Activated naive CD4-positive, alpha-beta T cell treated with anti-CD3 and anti-CD28 coated beads for 36 hours (primary cell): ENCODE data around the gene HOXA9. TPM values are rescaled to one million over a fixed set of nuclear protein-coding genes. Genes with fewer than 3 reads are reported as not detected.

Source experiments
- CTCF ChIA-PET: fragments of 350-600 bp; sonication (Branson Sonifier 250); formaldehyde crosslinking; loops from one replicate; lab custom pipeline; 2021; ENCODE audit warnings: antibody characterized with exemption; lab: Charles Lee
- DNase-seq: peaks from one replicate; pipeline ENCODE4 v3.0.0-alpha.2; 2020
- H3K27ac Mint-ChIP-seq: one replicate; pipeline ENCODE4 v1.8.0; 2021; ENCODE audit warnings: mild to moderate bottlenecking, mixed read lengths
- H3K27me3 Mint-ChIP-seq: one replicate; pipeline ENCODE4 v1.8.0; 2021; ENCODE audit warnings: low read depth, mixed read lengths
- H3K36me3 Mint-ChIP-seq: one replicate; pipeline ENCODE4 v1.8.0; 2021; ENCODE audit warnings: low read depth, mixed read lengths
- H3K4me1 Mint-ChIP-seq: one replicate; pipeline ENCODE4 v1.8.0; 2021; ENCODE audit warnings: low read depth, mixed read lengths
- H3K4me3 Mint-ChIP-seq: one replicate; pipeline ENCODE4 v1.8.0; 2021; ENCODE audit warnings: mild to moderate bottlenecking, moderate library complexity, mixed read lengths
- H3K9me3 Mint-ChIP-seq: one replicate; pipeline ENCODE4 v1.8.0; 2021; ENCODE audit warnings: mixed read lengths
- intact Hi-C: fragments of 100-400 bp; cut with micrococcal nuclease; formaldehyde crosslinking; loops from one replicate; pipeline ENCODE4 v1.15.1; 2023
- total RNA-seq, 2 experiments: library from RNA; stranded (reverse); gene quantifications; one replicate each; pipeline ENCODE4 v1.2.3, GENCODE V29; 2021

The HOXA9 gene
- total RNA-seq, 2 experiments from 2014 or later: not detected

DNA sequence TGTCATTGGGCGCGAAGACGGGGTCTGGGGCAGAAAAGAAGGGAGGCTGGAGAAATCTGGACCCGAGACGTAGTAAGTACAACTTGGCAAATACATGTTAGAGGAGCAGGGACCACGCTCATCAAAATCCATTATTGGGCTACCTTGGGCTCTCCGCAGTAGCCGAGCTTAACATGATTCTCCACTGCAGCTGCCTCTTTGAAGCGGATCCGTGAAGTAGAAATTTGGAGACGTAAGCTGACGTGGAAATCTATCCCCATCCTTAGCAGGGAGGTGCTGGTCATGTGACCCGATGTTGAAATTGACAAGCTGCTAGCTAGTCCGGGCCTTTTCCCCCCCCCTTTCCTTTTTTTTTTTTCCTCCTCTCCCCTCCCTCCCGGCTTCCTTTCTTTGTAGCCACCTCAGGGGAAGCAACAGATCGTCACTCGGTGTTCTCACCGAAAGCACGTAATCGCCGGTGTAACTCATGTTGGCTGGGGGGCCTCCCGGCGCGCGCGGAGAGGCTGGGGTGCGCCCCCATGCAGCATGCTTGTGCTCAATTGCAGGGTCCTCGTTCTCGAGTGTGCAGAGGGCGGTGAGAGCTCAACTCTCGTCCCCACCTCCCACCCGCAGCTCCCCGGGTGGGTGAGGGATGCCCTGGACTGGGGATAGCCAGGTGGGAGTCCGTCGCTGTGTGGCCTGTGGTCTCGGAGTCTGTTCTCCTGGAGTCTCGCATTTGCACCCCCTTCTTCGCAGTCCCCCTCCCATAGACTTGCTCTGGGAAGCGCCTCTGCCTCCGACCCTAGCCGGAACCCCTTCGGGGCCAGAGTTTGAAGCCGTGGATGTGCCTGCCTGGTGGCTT is 19.9 kb upstream of the HOXA9 start, which contains the start of gene HOXA11:
HOXA11 (minus strand) TSS at position 220 of the 841 bp plus-strand sequence; CDS start at position 132, 88 bp downstream.
- H3K27ac Mint-ChIP-seq: no peak within 1 kb of the TSS
- peaks cover 84% of the 10 kb centered on the region for H3K27me3 Mint-ChIP-seq
- no peaks in the 10 kb centered on the region for H3K9me3 Mint-ChIP-seq
- intact Hi-C loops: loop anchor here (1.0 to 5.0 kb wide), 2 partner anchors 17 to 33 kb away; partner anchors contain the start of gene HOXA3
- peaks cover 37% of the 10 kb centered on the region for H3K4me1 Mint-ChIP-seq
- peak; percentile 58 for DNase-seq
- CTCF ChIA-PET: interaction anchor here (0.5 to 1.1 kb wide), 3 partner anchors 11 to 58 kb away, joined by 3 to 5 read pairs (median 3); no protein-coding TSS in a partner anchor
- H3K4me3 Mint-ChIP-seq: peak within 1 kb of the TSS; percentile 61
- no peaks in the 10 kb centered on the region for H3K36me3 Mint-ChIP-seq

DNA sequence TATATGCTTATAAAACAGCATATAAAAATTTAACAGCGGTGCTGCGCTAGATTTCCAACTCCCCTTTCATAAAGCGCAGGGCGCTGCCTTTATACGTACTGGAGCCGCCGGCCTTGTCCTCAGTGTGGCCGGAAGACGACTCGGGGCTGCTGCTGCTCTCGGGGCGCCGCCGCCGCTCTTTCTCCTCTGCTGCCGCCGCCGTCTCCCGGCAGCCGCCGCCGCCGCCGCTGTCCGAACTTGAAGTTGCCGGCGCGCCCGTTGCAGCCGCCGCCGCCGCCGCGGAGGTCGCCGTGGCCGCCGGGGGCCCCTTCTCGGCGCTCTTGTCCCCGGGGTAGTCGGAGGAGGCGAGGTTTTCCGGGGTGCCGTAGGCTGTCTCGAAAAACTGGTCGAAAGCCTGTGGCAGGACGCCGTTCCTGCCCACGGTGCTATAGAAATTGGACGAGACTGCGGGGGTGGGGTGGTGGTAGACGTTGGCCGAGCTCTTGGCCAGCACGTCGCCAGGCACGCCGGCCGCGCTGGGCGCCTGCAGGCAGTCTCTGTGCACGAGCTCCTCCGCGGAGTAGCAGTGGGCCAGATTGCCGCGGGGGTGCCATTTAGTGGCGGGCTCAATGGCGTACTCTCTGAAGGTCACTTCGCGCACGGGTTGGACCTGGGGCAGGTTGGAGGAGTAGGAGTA is 19.1 kb upstream of the HOXA9 start:
- Mint-ChIP-seq H3K9me3 (no peaks in the 10 kb centered on the region), H3K27ac (no peak overlapping the region), H3K4me3 (peak overlapping the region; percentile 61), H3K27me3 (peaks cover 82% of the 10 kb centered on the region), H3K4me1 (peaks cover 36% of the 10 kb centered on the region), H3K36me3 (no peaks in the 10 kb centered on the region)
- no peak for DNase-seq
- CTCF ChIA-PET: interaction anchor here (1.0 to 1.5 kb wide), 5 partner anchors 11 to 33 kb away, joined by 3 to 5 read pairs (median 3); no protein-coding TSS in a partner anchor
- intact Hi-C loops: loop anchor here (1.0 to 5.0 kb wide), 3 partner anchors 10 to 32 kb away; partner anchors contain the start of genes HOXA10 and HOXA3

- no peak overlapping the region for H3K27ac Mint-ChIP-seq
- peak overlapping the region; percentile 43 for H3K4me3 Mint-ChIP-seq
- intact Hi-C loops: loop anchor here (1.0 kb wide), 1 partner anchor 10 kb away; the partner anchor contains the start of gene HOXA10
- DNase-seq: no peak
- no peaks in the 10 kb centered on the region for H3K9me3 Mint-ChIP-seq
- CTCF ChIA-PET: interaction anchor here (0.7 to 1.5 kb wide), 4 partner anchors 12 to 325 kb away, joined by 3 to 7 read pairs (median 4); no protein-coding TSS in a partner anchor
- H3K4me1 Mint-ChIP-seq: peaks cover 35% of the 10 kb centered on the region
- no peaks in the 10 kb centered on the region for H3K36me3 Mint-ChIP-seq
- H3K27me3 Mint-ChIP-seq: peaks cover 82% of the 10 kb centered on the region
Observed at GRCh38 chr7:27183682-27184336, 18.5 kb upstream of the HOXA9 start.

DNA sequence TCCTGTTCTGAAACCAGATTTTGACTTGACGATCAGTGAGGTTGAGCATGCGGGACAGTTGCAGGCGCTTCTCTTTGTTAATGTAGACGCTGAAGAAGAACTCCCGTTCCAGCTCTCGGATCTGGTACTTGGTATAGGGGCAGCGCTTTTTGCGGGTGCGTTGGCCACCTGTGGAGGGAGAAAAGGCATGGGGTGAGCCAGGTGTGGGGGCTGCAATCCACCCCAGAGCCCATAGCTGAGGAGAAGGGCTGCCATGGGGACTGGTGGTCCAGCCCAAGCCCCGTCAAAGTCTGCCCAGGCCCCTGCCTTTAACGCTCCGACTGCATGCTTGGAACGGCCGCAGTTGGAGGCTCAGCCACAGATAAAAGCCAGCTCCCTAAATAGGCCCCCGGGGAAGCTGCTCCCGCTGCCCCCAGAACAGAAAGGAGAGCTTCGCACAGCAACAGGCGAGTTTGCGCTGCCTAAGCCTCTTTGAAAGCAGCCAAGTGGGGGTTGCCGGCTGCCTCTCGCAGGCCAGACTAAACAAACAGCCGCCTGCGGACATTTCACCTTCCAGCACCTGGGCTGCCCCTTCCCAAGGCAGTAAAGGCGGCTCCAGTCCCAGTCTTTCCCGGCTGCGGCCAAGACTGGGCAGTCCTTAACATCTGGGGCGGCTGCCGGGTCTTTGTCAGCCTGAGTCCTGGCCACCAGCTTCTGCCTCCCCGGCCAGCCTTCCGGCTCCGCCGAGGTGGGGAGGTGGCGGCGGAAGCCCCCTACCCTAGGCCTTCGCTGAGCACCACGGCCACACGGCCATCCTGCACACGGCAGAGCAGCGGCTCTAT is 17.7 kb upstream of the HOXA9 start:
- intact Hi-C loops: no loop called here
- no peak overlapping the region for H3K4me3 Mint-ChIP-seq
- peaks cover 78% of the 10 kb centered on the region for H3K27me3 Mint-ChIP-seq
- peaks cover 28% of the 10 kb centered on the region for H3K4me1 Mint-ChIP-seq
- CTCF ChIA-PET: interaction anchor here (0.7 to 1.5 kb wide), 6 partner anchors 13 to 325 kb away, joined by 3 to 7 read pairs (median 4); no protein-coding TSS in a partner anchor
- H3K9me3 Mint-ChIP-seq: no peaks in the 10 kb centered on the region
- no peak overlapping the region for H3K27ac Mint-ChIP-seq
- H3K36me3 Mint-ChIP-seq: no peaks in the 10 kb centered on the region
- no peak for DNase-seq

DNA sequence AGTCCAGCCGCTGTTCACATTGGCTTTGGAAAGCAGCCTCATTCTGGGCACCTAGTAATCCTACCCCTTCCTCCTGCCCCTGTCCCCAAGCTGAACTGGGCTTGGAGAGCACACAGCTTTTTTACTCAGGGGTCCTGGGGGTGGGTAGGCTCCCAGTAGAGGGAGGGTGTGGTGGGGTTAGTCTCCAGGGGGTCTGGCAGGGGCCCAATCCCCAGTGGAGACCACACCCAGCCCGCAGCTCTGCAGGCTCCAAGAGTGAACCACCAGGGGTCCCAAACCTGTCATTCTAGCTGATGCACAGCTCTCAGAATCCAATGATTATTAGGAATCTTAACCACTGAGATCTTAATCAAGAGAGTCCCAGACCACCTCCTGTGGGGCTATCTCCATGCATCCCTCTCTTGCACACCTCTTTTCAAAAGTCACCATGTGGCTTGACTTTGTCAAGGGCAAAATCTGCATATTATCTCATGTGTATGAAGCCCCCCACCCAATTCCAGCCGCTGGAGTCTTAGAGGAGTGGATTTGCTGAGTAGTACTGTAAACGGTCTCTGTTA is 17.0 kb upstream of the HOXA9 start:
- H3K4me1 Mint-ChIP-seq: peaks cover 23% of the 10 kb centered on the region
- H3K27me3 Mint-ChIP-seq: peaks cover 78% of the 10 kb centered on the region
- H3K4me3 Mint-ChIP-seq: no peak overlapping the region
- DNase-seq: no peak
- no peaks in the 10 kb centered on the region for H3K36me3 Mint-ChIP-seq
- no peak overlapping the region for H3K27ac Mint-ChIP-seq
- CTCF ChIA-PET: interaction anchor here (0.9 to 1.4 kb wide), 3 partner anchors 17 to 23 kb away, joined by 3 to 4 read pairs (median 3); no protein-coding TSS in a partner anchor
- no peaks in the 10 kb centered on the region for H3K9me3 Mint-ChIP-seq
- intact Hi-C loops: no loop called here

- CTCF ChIA-PET: interaction anchor here (1.0 to 1.4 kb wide), 2 partner anchors 17 to 23 kb away, joined by 3 read pairs; no protein-coding TSS in a partner anchor
- H3K4me1 Mint-ChIP-seq: peaks cover 20% of the 10 kb centered on the region
- H3K27ac Mint-ChIP-seq: no peak overlapping the region
- no peak overlapping the region for H3K4me3 Mint-ChIP-seq
- no peaks in the 10 kb centered on the region for H3K9me3 Mint-ChIP-seq
- no peaks in the 10 kb centered on the region for H3K36me3 Mint-ChIP-seq
- no peak for DNase-seq
- intact Hi-C loops: no loop called here
- peaks cover 73% of the 10 kb centered on the region for H3K27me3 Mint-ChIP-seq
Observed at GRCh38 chr7:27181795-27182275, 16.5 kb upstream of the HOXA9 start.

DNA sequence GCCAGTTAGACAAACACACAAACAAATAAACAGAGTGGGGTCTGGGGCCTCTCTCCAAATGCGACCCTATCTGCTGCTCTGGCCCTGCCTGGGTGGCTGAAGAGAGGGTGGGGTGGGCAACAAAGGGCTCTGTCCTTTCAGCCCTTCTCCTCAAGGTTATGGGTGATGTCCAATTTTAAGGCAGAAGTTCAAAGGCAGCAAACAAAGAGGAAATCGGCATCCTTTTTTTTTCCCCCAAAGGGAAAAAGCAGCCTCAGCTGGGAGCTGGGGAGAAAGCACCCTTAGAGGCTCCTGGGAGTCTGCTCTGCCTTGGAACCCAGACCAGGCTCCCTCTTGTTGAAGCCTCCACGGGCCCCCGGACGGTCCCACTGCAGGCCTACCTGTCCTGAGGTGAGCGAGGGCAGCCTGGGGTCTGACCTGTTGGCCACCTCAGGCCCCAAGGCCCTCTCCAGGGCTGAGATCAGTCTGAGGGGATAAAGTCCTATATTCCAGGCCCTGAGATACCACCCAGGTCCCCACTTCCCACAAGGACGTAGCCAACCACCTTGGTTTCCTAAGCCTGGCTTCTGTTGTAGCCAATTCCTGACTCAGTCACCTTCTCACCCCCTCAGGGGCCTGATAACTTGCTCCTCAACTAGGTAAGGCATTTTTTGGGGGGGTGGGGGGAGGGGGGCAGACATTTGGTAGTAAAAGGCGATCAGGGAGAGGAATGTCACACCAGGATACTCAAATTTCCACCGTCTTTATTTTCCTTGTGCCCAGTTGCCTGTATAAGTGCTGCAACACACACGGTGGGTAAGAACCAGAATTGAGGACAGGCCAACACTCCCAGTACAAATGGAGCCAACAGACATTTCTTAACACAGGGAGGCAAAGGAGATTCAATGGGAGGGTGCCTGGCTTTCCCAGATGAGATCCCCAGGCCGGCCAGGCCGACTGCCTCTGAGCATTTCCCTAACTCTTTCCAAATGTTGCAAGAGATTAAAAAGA is 15.4 kb upstream of the HOXA9 start:
- H3K27me3 Mint-ChIP-seq: peaks cover 74% of the 10 kb centered on the region

GRCh38 chr7:27179503-27180430 is 14.4 kb upstream of the HOXA9 start:
- Mint-ChIP-seq H3K4me1 (peaks cover 8% of the 10 kb centered on the region), H3K4me3 (peak overlapping the region; percentile 4), H3K27ac (no peak overlapping the region), H3K36me3 (no peaks in the 10 kb centered on the region), H3K9me3 (no peaks in the 10 kb centered on the region), H3K27me3 (peaks cover 72% of the 10 kb centered on the region)
- CTCF ChIA-PET: interaction anchor here (0.6 to 2.3 kb wide), 19 partner anchors 9 to 735 kb away, joined by 3 to 11 read pairs (median 4); no protein-coding TSS in a partner anchor
- intact Hi-C loops: no loop called here
- peak; percentile 57 for DNase-seq

More for the DNA sequence above, 15.4 kb upstream of the HOXA9 start:
- no peak for DNase-seq
- intact Hi-C loops: no loop called here
- CTCF ChIA-PET: interaction anchor here (0.6 to 2.3 kb wide), 14 partner anchors 9 to 318 kb away, joined by 3 to 11 read pairs (median 4); no protein-coding TSS in a partner anchor
- Mint-ChIP-seq H3K4me3 (no peak overlapping the region), H3K9me3 (no peaks in the 10 kb centered on the region), H3K36me3 (no peaks in the 10 kb centered on the region), H3K4me1 (peaks cover 12% of the 10 kb centered on the region), H3K27ac (no peak overlapping the region)

- Mint-ChIP-seq H3K4me1 (peaks cover 8% of the 10 kb centered on the region), H3K4me3 (no peak overlapping the region), H3K27ac (no peak overlapping the region), H3K27me3 (peaks cover 71% of the 10 kb centered on the region), H3K9me3 (no peaks in the 10 kb centered on the region), H3K36me3 (no peaks in the 10 kb centered on the region)
- no peak for DNase-seq
- intact Hi-C loops: no loop called here
- CTCF ChIA-PET: interaction anchor here (0.6 to 2.3 kb wide), 20 partner anchors 8 to 1252 kb away, joined by 3 to 11 read pairs (median 4); no protein-coding TSS in a partner anchor
Observed at GRCh38 chr7:27179030-27179429, 13.7 kb upstream of the HOXA9 start.
